Measurements from ENCODE around the gene COX7A2. TPM values are rescaled to one million over a fixed set of nuclear protein-coding genes. Genes with fewer than 3 reads are reported as not detected.

The COX7A2 gene
- total RNA-seq, 2 donors from 2014 or later, result 795 to 814 TPM

- H3K27ac ChIP-seq, result no peak overlapping the region
- H3K4me1 ChIP-seq, result no peaks in the 10 kb centered on the region
- no peaks in the 10 kb centered on the region for H3K36me3 ChIP-seq
- TF ChIP-seq, protein P1, sequence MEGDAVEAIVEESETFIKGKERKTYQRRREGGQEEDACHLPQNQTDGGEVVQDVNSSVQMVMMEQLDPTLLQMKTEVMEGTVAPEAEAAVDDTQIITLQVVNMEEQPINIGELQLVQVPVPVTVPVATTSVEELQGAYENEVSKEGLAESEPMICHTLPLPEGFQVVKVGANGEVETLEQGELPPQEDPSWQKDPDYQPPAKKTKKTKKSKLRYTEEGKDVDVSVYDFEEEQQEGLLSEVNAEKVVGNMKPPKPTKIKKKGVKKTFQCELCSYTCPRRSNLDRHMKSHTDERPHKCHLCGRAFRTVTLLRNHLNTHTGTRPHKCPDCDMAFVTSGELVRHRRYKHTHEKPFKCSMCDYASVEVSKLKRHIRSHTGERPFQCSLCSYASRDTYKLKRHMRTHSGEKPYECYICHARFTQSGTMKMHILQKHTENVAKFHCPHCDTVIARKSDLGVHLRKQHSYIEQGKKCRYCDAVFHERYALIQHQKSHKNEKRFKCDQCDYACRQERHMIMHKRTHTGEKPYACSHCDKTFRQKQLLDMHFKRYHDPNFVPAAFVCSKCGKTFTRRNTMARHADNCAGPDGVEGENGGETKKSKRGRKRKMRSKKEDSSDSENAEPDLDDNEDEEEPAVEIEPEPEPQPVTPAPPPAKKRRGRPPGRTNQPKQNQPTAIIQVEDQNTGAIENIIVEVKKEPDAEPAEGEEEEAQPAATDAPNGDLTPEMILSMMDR (IDR thresholded peaks at IDR 0.05), result no peak
- no peaks in the 10 kb centered on the region for H3K9me3 ChIP-seq
- H3K9ac ChIP-seq (ENCODE audit: low read depth in 2 of 2, low read length in 2 of 2), result no peak overlapping the region
- no peak overlapping the region for H3K4me3 ChIP-seq
- intact Hi-C loops (cut with DNase I), result no loop called here
- H3K27me3 ChIP-seq, result no peaks in the 10 kb centered on the region
- no peak for DNase-seq
Observed at GRCh38 chr6:75220357-75220756, 23.2 kb downstream of the COX7A2 start.

DNA sequence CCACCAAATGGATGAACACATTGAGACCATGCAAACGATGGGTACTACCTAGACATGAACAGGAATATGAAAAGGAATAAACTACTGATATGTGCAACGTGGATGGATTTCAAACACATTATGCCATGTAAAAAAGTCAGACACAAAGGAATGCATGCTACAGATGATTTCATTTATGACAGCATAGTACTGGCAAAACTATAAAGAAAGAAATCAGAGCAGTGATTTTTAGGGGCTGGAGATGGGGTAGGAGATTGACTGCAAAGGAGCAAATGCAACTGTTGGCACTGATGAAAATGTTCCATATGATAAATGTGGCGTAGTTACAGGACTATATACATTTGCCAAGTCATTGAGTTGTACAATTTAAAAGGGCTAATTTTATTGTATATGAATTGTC, 24.3 kb downstream of the COX7A2 start:
- Histone ChIP-seq H3K36me3 (no peaks in the 10 kb centered on the region), H3K9ac (ENCODE audit: low read depth in 2 of 2, low read length in 2 of 2) (no peak overlapping the region), H3K4me3 (no peak overlapping the region), H3K27me3 (no peaks in the 10 kb centered on the region), H3K4me1 (no peaks in the 10 kb centered on the region), H3K9me3 (no peaks in the 10 kb centered on the region), H3K27ac (no peak overlapping the region)
- no peak for DNase-seq
- TF ChIP-seq, protein P1 (IDR thresholded peaks at IDR 0.05), result no peak
- intact Hi-C loops (cut with DNase I), result loop anchor here (10.0 kb wide), 1 partner anchor 1124 kb away; no protein-coding TSS in a partner anchor

- Histone ChIP-seq H3K27me3 (no peaks in the 10 kb centered on the region), H3K36me3 (no peaks in the 10 kb centered on the region), H3K4me3 (no peak overlapping the region), H3K9me3 (no peaks in the 10 kb centered on the region), H3K4me1 (no peaks in the 10 kb centered on the region), H3K9ac (ENCODE audit: low read depth in 2 of 2, low read length in 2 of 2) (no peak overlapping the region), H3K27ac (no peak overlapping the region)
- DNase-seq, result no peak
- intact Hi-C loops (cut with DNase I), result loop anchor here (10.0 kb wide), 1 partner anchor 1122 kb away; no protein-coding TSS in a partner anchor
- TF ChIP-seq, protein P1 (IDR thresholded peaks at IDR 0.05), result no peak
Observed at GRCh38 chr6:75217193-75217592, 26.4 kb downstream of the COX7A2 start.

- no peaks in the 10 kb centered on the region for H3K27me3 ChIP-seq
- DNase-seq, result no peak
- TF ChIP-seq, protein P1 (IDR thresholded peaks at IDR 0.05), result no peak
- no peaks in the 10 kb centered on the region for H3K4me1 ChIP-seq
- H3K9me3 ChIP-seq, result no peaks in the 10 kb centered on the region
- no peak overlapping the region for H3K27ac ChIP-seq
- H3K9ac ChIP-seq (ENCODE audit: low read depth in 2 of 2, low read length in 2 of 2), result no peak overlapping the region
- H3K36me3 ChIP-seq, result no peaks in the 10 kb centered on the region
- H3K4me3 ChIP-seq, result no peak overlapping the region
- intact Hi-C loops (cut with DNase I), result loop anchor here (10.0 kb wide), 1 partner anchor 1120 kb away; no protein-coding TSS in a partner anchor
Observed at GRCh38 chr6:75215291-75215690, 28.3 kb downstream of the COX7A2 start.

DNA sequence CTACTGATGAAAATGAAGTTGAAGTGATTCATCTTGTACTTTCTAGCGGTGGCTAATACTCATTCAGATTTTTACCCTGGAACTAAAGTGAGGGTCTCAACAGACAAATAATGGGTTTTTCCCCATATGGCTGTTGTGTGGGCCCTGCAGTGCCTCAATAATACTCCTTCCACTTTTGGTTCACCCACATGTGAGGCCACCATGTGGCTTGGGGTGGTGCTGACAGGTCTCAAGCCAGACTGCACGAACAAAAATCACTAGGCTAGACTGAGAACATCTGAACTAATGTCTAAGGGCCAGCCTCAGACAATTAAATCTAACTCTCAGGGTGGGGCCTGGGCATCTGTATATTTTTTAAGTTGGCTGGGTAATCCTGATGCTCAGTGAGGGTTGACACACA, 29.9 kb downstream of the COX7A2 start:
- Histone ChIP-seq H3K27ac (no peak overlapping the region), H3K4me1 (no peaks in the 10 kb centered on the region), H3K9me3 (no peaks in the 10 kb centered on the region), H3K36me3 (no peaks in the 10 kb centered on the region), H3K27me3 (peaks cover under 1% of the 10 kb centered on the region), H3K9ac (ENCODE audit: low read depth in 2 of 2, low read length in 2 of 2) (no peak overlapping the region), H3K4me3 (no peak overlapping the region)
- intact Hi-C loops (cut with DNase I), result loop anchor here (10.0 kb wide), 1 partner anchor 1119 kb away; no protein-coding TSS in a partner anchor
- TF ChIP-seq, protein P1 (IDR thresholded peaks at IDR 0.05), result no peak
- DNase-seq, result no peak

All from colonic mucosa (tissue), 4 donors.